Osteocyte (in vitro differentiated cells): ENCODE results near the gene DOC2B. TPM values are rescaled to one million over a fixed set of nuclear protein-coding genes. Genes with fewer than 3 reads are reported as not detected.

Experiments
- DNase-seq: peaks from one replicate; pipeline ENCODE4 v3.0.0; 2021; ENCODE audit warnings: mixed read lengths; ENCODE audit not compliant: unreplicated experiment; ENCODE audit errors: extremely low spot score
- H3K27ac Mint-ChIP-seq: one replicate; pipeline ENCODE4 v1.8.0; 2021; ENCODE audit warnings: mild to moderate bottlenecking, mixed read lengths; ENCODE audit not compliant: unreplicated experiment
- H3K27me3 Mint-ChIP-seq: one replicate; pipeline ENCODE4 v1.8.0; 2021; ENCODE audit warnings: mixed read lengths; ENCODE audit not compliant: unreplicated experiment
- H3K36me3 Mint-ChIP-seq: one replicate; pipeline ENCODE4 v1.8.0; 2021; ENCODE audit warnings: mixed read lengths; ENCODE audit not compliant: unreplicated experiment
- H3K4me1 Mint-ChIP-seq: one replicate; pipeline ENCODE4 v1.8.0; 2021; ENCODE audit warnings: mixed read lengths; ENCODE audit not compliant: unreplicated experiment
- H3K4me3 Mint-ChIP-seq: one replicate; pipeline ENCODE4 v1.8.0; 2021; ENCODE audit warnings: mild to moderate bottlenecking, moderate library complexity, mixed read lengths; ENCODE audit not compliant: unreplicated experiment
- H3K9me3 Mint-ChIP-seq: one replicate; pipeline ENCODE4 v1.8.0; 2021; ENCODE audit warnings: mixed read lengths; ENCODE audit not compliant: unreplicated experiment
- CTCF ChIP-seq: fragments of 200-600 bp; sonication (generic); IDR thresholded peaks from 2 replicates; pipeline ENCODE4 v1.5.0; 2021; ENCODE audit warnings: antibody characterized with exemption, mild to moderate bottlenecking, moderate library complexity
- total RNA-seq: library from RNA; stranded (reverse); gene quantifications from 2 replicates; pipeline ENCODE4 v1.2.1, GENCODE V29; 2021

DOC2B gene
- total RNA-seq, 1 donor from 2014 or later: not detected

GRCh38 chr17:155576-155975 lies 25.9 kb downstream of the DOC2B start:
- Mint-ChIP-seq H3K36me3 (no peaks in the 10 kb centered on the region), H3K9me3 (no peaks in the 10 kb centered on the region), H3K27ac (no peak overlapping the region), H3K4me3 (no peak overlapping the region), H3K4me1 (no peaks in the 10 kb centered on the region), H3K27me3 (peaks cover 19% of the 10 kb centered on the region)
- DNase-seq: no peak
- TF ChIP-seq CTCF: no peak

DNA sequence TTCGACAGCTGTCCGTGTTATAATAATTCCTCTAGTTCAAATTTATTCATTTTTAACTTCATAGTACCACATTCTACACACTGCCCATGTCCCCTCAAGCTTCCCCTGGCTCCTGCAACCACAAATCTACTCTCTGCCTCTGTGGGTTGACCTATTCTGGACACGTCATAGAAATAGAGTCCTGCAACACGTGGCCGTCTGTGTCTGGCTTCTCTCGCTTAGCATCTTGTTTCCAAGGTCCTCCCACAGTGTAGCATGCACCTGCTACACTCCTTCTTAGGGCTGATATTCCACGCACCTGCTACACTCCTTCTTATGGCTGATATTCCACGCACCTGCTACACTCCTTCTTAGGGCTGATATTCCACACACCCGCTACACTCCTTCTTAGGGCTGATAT lies 27.6 kb downstream of the DOC2B start:
- Mint-ChIP-seq H3K4me1 (no peaks in the 10 kb centered on the region), H3K9me3 (no peaks in the 10 kb centered on the region), H3K4me3 (no peak overlapping the region), H3K36me3 (no peaks in the 10 kb centered on the region), H3K27me3 (peaks cover 24% of the 10 kb centered on the region), H3K27ac (no peak overlapping the region)
- DNase-seq: no peak
- TF ChIP-seq CTCF: no peak

DNA sequence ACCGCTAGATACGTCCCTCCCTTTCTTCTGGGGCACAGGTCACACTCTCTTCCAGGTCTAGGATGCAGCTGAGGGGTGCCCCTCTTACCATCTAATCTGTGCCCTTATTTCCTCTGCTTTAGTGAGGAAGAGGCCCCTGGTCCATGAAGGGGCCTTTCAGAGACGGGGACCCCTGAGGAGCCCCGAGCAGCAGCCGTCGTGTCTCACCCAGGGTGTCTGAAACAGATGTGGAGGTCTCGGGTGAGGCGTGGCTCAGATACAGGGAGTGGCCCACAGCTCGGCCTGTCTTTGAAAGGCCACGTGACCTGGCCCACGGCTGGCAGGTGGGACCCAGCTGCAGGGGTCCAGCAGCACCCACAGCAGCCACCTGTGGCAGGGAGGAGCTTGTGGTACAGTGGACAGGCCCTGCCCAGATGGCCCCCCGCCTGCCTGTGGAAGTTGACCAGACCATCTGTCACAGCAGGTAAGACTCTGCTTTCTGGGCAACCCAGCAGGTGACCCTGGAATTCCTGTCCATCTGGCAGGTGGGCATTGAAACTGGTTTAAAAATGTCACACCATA lies 28.5 kb downstream of the DOC2B start:
- H3K27ac Mint-ChIP-seq: no peak overlapping the region
- no peaks in the 10 kb centered on the region for H3K4me1 Mint-ChIP-seq
- no peak for TF ChIP-seq CTCF
- H3K36me3 Mint-ChIP-seq: no peaks in the 10 kb centered on the region
- H3K9me3 Mint-ChIP-seq: no peaks in the 10 kb centered on the region
- peaks cover 20% of the 10 kb centered on the region for H3K27me3 Mint-ChIP-seq
- DNase-seq: no peak
- no peak overlapping the region for H3K4me3 Mint-ChIP-seq

- no peak for TF ChIP-seq CTCF
- Mint-ChIP-seq H3K27me3 (peaks cover 20% of the 10 kb centered on the region), H3K36me3 (no peaks in the 10 kb centered on the region), H3K9me3 (no peaks in the 10 kb centered on the region), H3K4me1 (no peaks in the 10 kb centered on the region), H3K4me3 (no peak overlapping the region), H3K27ac (no peak overlapping the region)
- DNase-seq: no peak
These were observed 29.3 kb downstream of the DOC2B start for GRCh38 chr17:151886-152859.

- Mint-ChIP-seq H3K4me3 (no peak overlapping the region), H3K27me3 (peaks cover 20% of the 10 kb centered on the region), H3K36me3 (no peaks in the 10 kb centered on the region), H3K4me1 (no peaks in the 10 kb centered on the region), H3K27ac (no peak overlapping the region), H3K9me3 (no peaks in the 10 kb centered on the region)
- no peak for DNase-seq
- no peak for TF ChIP-seq CTCF
These were observed 30.4 kb downstream of the DOC2B start for GRCh38 chr17:151004-151403.
